ENCODE measurements around the gene TEP1. TPM values are rescaled to one million over a fixed set of nuclear protein-coding genes. Genes with fewer than 3 reads are reported as not detected.

Gene TEP1
- total RNA-seq (2022) (18.8 and 23.2 TPM in 2 replicates), Bru-seq, nascent RNA (percentile 61 among the genes with signal in this experiment), BruChase-seq, experiment 1, labeled RNA remaining after a 2-hour chase (percentile 67 among the genes with signal in this experiment), BruChase-seq, experiment 2, labeled RNA remaining after a 6-hour chase (percentile 65 among the genes with signal in this experiment)
- long read RNA-seq, partial matches to known transcripts, result 2 of 3 reads
- long read RNA-seq, other reads (novel, unspliced or antisense), result 1 of 3 reads

GRCh38 chr14:20412876-20413743 lies at the start of gene TEP1:
Gene TEP1 (minus strand): TSS chr14:20413501. CDS start chr14:20408439, 5,062 bp downstream.
- TF ChIP-seq, protein P1, sequence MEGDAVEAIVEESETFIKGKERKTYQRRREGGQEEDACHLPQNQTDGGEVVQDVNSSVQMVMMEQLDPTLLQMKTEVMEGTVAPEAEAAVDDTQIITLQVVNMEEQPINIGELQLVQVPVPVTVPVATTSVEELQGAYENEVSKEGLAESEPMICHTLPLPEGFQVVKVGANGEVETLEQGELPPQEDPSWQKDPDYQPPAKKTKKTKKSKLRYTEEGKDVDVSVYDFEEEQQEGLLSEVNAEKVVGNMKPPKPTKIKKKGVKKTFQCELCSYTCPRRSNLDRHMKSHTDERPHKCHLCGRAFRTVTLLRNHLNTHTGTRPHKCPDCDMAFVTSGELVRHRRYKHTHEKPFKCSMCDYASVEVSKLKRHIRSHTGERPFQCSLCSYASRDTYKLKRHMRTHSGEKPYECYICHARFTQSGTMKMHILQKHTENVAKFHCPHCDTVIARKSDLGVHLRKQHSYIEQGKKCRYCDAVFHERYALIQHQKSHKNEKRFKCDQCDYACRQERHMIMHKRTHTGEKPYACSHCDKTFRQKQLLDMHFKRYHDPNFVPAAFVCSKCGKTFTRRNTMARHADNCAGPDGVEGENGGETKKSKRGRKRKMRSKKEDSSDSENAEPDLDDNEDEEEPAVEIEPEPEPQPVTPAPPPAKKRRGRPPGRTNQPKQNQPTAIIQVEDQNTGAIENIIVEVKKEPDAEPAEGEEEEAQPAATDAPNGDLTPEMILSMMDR (IDR thresholded peaks at IDR 0.05; ENCODE audit: insufficient read depth in 1 of 2, low read depth in 1 of 2, low read length in 1 of 2, severe bottlenecking in 1 of 2, unreplicated experiment in 1 of 2), result no peak
- no peaks in the 10 kb centered on the region for H3K27me3 Mint-ChIP-seq (ENCODE audit: insufficient read depth, unreplicated experiment)
- DNase-seq, result peak; percentile 85 to 88
- H3K36me3 Mint-ChIP-seq (ENCODE audit: insufficient read depth, unreplicated experiment), result peaks cover 6% of the 10 kb centered on the region
- Histone ChIP-seq H3K4me1 (peaks cover 30% of the 10 kb centered on the region), H3K4me3 (ENCODE audit: low read depth, low read length) (peak within 1 kb of the TSS; percentile 97), H3K27me3 (replicated peaks; ENCODE audit: control insufficient read depth, insufficient read depth, low read length) (no peaks in the 10 kb centered on the region), H3K36me3 (ENCODE audit: control insufficient read depth, insufficient read depth, low read length) (no peaks in the 10 kb centered on the region), H3K9me3 (no peaks in the 10 kb centered on the region)
- peak within 1 kb of the TSS; percentile 93 for H3K27ac Mint-ChIP-seq (ENCODE audit: unreplicated experiment)
- CTCF ChIA-PET, result interaction anchor here (0.6 kb wide), 1 partner anchor 245 kb away, joined by 3 read pairs; no protein-coding TSS in a partner anchor
- POLR2A ChIA-PET, result interaction anchor here (0.6 to 2.0 kb wide), 8 partner anchors 42 to 167 kb away, joined by 3 to 11 read pairs (median 5); partner anchors contain the start of genes APEX1, OSGEP, PARP2 and PIP4P1
- H3K9me3 Mint-ChIP-seq (ENCODE audit: unreplicated experiment), result no peaks in the 10 kb centered on the region
- intact Hi-C loops (cut with micrococcal nuclease; ENCODE audit: unreplicated experiment), result loop anchor here (1.0 to 10.0 kb wide), 3 partner anchors 56 to 194 kb away; partner anchors contain the start of gene PNP
- peak within 1 kb of the TSS; percentile 97 for H3K4me3 Mint-ChIP-seq (ENCODE audit: unreplicated experiment)
- BruUV-seq (replicated peaks), result no TSS peak
- peaks cover 18% of the 10 kb centered on the region for H3K4me1 Mint-ChIP-seq (ENCODE audit: low read depth, unreplicated experiment)

DNA sequence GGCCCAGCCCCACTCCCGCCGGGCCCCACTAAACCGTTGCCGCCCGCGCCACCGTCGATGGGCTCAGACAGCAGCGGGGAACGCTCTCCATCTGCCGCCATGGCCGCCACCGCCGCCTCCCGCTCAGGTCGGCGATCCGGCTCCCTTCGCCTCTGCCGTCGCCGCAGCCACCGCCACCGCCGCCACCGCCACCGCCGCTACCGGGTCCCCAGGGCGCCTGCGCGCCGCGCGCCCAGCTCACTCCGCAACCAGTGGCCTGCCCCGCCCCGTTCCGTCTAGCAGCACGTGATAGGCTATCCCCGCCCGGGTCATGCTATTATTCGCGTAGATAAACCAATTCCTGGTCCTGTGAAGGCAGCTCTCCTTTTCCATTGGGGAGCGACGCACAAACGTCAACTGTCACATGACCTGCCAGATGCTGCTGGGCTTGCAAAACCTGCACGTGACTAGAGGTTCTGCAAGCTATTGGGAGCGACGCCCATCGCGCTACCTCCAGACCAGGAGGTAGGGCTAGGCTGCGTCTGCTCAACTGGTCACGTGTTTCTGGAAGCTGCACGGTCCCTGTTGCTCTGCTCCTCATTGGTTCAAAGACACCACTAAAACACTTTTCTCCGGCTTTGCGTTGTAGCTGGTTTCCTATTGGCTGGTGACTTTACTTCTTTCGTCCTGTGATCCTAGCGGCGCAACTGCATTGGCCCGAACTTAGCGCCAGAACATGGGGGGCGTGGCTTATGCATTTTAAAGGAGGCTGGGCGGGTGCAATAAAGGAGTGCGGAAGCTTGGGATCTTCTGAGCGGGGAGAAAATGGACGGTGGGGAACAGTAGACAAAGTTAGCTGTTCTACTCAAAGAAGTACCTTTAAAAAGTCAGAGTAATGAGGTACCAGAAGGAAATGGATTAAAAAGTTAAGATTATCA lies 48.2 kb upstream of the TEP1 start, which contains the start of gene PIP4P1:
PIP4P1 (minus strand) TSS at position 210 of the 917 bp plus-strand sequence; CDS start at position 101, 109 bp downstream.
- Histone ChIP-seq H3K4me3 (ENCODE audit: low read depth, low read length) (peak within 1 kb of the TSS; percentile 93), H3K9me3 (no peaks in the 10 kb centered on the region), H3K4me1 (peaks cover 16% of the 10 kb centered on the region), H3K36me3 (ENCODE audit: control insufficient read depth, insufficient read depth, low read length) (0 out of 2 replicates have a peak, but pooled peaks cover 3% of the 10 kb centered on the region), H3K27me3 (replicated peaks; ENCODE audit: control insufficient read depth, insufficient read depth, low read length) (no peaks in the 10 kb centered on the region)
- TF ChIP-seq, protein P1 (IDR thresholded peaks at IDR 0.05; ENCODE audit: insufficient read depth in 1 of 2, low read depth in 1 of 2, low read length in 1 of 2, severe bottlenecking in 1 of 2, unreplicated experiment in 1 of 2), result no peak
- POLR2A ChIA-PET, result interaction anchor here (0.6 to 2.5 kb wide), 20 partner anchors 9 to 258 kb away, joined by 3 to 60 read pairs (median 4); partner anchors contain the start of genes PARP2, PNP and TEP1
- Mint-ChIP-seq H3K27me3 (ENCODE audit: insufficient read depth, unreplicated experiment) (no peaks in the 10 kb centered on the region), H3K36me3 (ENCODE audit: insufficient read depth, unreplicated experiment) (peaks cover 32% of the 10 kb centered on the region), H3K4me1 (ENCODE audit: low read depth, unreplicated experiment) (peaks cover 17% of the 10 kb centered on the region), H3K27ac (ENCODE audit: unreplicated experiment) (peak within 1 kb of the TSS; percentile 96), H3K4me3 (ENCODE audit: unreplicated experiment) (peak within 1 kb of the TSS; percentile 83), H3K9me3 (ENCODE audit: unreplicated experiment) (no peaks in the 10 kb centered on the region)
- intact Hi-C loops (cut with micrococcal nuclease; ENCODE audit: unreplicated experiment), result loop anchor here (1.0 to 2.0 kb wide), 4 partner anchors 8 to 221 kb away; partner anchors contain the start of gene PNP
- no TSS peak for BruUV-seq (replicated peaks)
- peak; percentile 99 to 100 for DNase-seq
- CTCF ChIA-PET, result interaction anchor here (0.6 to 1.4 kb wide), 7 partner anchors 46 to 229 kb away, joined by 3 to 10 read pairs (median 4); partner anchors contain the start of gene PARP2
